DND-41 (cell line): ENCODE results near the gene KHK.

ENCODE experiments used
- EZH2 ChIP-seq: IDR thresholded peaks from 3 replicates; pipeline ENCODE4 v1.6.1; 2012; ENCODE audit warnings: borderline replicate concordance, low read depth, mild to moderate bottlenecking, moderate library complexity, low read length, inconsistent platforms; ENCODE audit not compliant: severe bottlenecking
- TF ChIP-seq, protein P1 (sequence below): IDR thresholded peaks from 2 replicates; pipeline ENCODE4 v1.5.1; 2012; ENCODE audit warnings: borderline replicate concordance, low read length, moderate library complexity, mild to moderate bottlenecking; ENCODE audit not compliant: poor library complexity, severe bottlenecking; ENCODE audit errors: extremely low read depth

DNA sequence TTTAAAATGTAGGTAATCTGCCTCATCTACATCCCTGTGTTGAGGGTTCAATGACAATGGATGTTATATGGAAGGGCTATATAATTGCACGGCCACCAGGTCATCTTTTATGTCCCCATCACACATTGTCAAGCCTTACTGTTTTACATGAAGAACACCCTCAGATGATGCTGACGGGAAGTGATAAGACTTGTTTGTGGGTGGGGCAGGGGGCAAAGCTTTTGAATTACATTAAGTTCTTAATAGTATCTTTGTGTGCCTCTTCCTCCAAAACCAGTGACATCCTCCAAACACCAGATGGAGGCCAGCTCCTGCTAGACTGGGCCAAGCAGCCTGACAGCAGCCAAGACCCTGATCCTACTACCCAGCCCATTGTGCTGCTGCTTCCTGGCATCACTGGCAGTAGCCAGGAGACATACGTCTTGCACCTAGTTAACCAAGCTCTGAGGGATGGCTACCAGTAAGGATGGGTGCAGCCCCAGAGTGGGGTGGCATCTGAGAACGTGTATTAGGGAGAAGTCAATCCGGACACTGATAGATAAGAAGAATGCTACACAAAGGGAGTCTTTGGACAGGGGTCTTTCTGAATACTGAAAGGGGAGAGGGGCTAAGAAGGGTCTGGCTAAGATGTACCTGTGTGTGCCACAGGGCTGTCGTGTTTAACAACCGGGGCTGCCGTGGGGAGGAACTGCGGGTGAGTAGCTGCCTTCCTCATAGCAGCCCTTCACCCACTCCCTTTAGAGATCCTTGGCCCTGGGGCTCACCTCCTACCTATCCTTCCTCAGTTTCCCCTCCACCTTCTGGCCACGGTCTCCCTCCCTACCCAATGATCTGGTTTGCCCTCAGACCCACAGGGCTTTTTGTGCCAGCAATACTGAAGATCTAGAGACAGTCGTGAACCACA is 42.3 kb downstream of the KHK start:
- TF ChIP-seq, protein P1, sequence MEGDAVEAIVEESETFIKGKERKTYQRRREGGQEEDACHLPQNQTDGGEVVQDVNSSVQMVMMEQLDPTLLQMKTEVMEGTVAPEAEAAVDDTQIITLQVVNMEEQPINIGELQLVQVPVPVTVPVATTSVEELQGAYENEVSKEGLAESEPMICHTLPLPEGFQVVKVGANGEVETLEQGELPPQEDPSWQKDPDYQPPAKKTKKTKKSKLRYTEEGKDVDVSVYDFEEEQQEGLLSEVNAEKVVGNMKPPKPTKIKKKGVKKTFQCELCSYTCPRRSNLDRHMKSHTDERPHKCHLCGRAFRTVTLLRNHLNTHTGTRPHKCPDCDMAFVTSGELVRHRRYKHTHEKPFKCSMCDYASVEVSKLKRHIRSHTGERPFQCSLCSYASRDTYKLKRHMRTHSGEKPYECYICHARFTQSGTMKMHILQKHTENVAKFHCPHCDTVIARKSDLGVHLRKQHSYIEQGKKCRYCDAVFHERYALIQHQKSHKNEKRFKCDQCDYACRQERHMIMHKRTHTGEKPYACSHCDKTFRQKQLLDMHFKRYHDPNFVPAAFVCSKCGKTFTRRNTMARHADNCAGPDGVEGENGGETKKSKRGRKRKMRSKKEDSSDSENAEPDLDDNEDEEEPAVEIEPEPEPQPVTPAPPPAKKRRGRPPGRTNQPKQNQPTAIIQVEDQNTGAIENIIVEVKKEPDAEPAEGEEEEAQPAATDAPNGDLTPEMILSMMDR = no peak
- TF ChIP-seq EZH2 = no peak
